Measurements from ENCODE around the gene FOSL1.

DNA sequence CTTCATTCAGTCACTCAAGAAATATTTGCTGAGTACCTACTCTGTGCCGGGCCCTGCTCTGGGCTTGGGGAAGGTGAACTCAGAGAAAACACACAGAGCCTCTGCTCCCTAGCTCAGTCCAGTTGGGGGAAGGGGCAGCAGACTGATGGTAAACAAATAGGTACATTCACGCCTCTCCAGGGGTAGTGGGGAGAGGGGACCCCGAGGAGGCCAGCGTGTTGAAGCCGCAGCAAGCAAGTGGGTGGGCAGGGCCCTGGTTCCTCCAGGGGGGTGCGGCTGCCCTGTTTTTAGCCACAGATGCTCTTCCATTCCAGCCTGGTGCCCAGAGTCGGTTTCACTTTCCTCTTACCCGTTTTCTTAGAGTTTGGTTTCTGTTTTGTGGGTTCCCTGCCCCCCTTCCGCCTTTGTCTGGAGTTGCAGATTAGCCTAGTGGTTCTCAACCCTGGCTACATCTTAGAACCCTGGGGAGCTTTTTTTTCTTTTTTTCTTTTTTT is 27.8 kb upstream of the FOSL1 start:
- TF ChIP-seq, protein P1, sequence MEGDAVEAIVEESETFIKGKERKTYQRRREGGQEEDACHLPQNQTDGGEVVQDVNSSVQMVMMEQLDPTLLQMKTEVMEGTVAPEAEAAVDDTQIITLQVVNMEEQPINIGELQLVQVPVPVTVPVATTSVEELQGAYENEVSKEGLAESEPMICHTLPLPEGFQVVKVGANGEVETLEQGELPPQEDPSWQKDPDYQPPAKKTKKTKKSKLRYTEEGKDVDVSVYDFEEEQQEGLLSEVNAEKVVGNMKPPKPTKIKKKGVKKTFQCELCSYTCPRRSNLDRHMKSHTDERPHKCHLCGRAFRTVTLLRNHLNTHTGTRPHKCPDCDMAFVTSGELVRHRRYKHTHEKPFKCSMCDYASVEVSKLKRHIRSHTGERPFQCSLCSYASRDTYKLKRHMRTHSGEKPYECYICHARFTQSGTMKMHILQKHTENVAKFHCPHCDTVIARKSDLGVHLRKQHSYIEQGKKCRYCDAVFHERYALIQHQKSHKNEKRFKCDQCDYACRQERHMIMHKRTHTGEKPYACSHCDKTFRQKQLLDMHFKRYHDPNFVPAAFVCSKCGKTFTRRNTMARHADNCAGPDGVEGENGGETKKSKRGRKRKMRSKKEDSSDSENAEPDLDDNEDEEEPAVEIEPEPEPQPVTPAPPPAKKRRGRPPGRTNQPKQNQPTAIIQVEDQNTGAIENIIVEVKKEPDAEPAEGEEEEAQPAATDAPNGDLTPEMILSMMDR (IDR thresholded peaks at IDR 0.05) = no peak
- TF ChIP-seq POLR2A (IDR thresholded peaks at IDR 0.05) = no peak
